ENCODE measurements around the gene ZKSCAN4. TPM values are rescaled to one million over a fixed set of nuclear protein-coding genes. Genes with fewer than 3 reads are reported as not detected.

The ZKSCAN4 gene
- total RNA-seq: 6.3 and 6.8 TPM in 2 replicates

DNA sequence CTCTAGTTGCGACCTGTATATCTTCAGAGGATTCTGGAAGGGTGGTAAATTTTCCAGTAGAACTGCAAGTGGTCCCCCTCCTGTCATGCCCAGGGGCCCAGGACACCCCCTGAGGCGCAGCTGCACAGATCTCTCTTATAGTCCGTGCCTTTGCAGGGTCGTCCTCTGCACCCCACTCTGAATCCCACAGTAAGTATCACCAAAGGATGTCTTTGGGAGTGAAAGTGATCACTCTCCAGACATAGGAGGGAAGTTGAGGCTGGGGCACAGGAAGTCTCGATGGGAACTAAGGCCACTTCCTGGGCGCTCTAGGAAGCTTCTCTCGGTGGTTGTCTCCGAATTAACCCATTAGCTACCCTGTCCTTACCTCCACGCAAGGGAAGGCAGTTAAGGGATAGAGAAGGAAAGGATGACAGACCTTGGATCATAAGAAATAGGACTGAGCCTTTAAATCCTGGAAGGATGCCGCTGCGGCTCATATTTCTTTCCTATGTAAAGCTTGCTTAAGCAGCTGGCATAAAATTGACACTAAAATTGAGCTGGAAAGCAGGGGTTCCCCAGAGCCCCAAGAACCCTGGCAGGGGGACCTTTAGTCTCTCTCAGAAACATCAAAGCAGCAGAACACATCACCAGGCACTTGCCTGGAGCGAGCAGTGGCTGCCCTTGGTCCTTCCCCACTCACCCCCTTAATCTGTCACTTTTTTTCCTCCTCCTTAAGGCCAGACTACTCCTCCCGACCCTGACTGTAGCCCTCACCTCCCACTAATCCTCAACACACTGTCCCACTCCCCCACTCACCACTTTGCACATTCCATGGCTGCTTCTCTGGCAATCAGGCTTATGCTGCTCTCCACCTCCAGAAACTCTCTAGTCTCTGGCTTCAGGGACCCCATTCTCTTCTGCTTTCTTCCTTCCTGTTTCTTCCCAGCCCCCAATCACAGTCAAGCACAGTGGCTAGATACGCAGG lies at the start of gene ZKSCAN4:
Gene ZKSCAN4 (minus strand): TSS at position 261 of the 967 bp plus-strand sequence. CDS start 289 bp downstream, outside the sequence.

DNA sequence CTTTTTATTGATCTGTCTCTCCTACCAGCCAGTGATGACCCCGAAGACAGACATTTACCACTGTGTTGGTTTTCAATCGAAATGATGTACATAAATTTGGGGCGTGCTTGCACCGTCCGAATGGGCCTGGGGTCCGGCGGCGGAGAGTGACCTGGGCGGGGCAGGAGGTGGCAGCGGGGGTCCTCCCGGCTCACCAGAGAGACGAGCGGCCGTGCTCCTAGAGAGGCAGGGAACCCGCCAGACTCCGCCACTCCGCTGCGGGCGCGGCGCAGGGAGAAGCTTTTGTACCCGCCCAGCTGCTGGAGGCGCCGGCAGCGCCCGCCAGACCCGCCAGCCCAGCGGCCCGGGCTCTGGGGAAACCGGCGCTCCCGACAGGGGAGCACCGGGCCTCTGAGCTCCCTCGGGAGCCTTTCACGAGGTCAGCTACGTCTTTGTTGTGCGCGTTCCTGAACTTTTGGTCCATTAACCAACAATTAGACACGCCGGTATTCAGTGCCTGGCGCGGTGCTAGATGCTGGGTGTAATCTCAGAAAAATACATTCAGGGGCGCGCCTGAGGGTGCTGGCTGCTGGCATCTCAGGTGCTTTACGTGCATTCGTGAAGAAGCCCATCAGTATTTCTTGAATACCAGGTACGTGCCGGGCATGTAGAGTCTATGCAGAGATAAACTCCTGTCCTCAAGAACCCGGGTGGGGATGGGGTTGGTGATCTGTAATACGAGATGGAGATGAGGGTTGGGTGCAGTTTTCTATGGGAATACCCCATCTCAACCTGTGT lies 29.4 kb upstream of the ZKSCAN4 start, which contains the start of gene PGBD1:
Gene PGBD1 (plus strand): TSS at position 285 of the 777 bp plus-strand sequence. CDS start 2,242 bp downstream, outside the sequence.

DNA sequence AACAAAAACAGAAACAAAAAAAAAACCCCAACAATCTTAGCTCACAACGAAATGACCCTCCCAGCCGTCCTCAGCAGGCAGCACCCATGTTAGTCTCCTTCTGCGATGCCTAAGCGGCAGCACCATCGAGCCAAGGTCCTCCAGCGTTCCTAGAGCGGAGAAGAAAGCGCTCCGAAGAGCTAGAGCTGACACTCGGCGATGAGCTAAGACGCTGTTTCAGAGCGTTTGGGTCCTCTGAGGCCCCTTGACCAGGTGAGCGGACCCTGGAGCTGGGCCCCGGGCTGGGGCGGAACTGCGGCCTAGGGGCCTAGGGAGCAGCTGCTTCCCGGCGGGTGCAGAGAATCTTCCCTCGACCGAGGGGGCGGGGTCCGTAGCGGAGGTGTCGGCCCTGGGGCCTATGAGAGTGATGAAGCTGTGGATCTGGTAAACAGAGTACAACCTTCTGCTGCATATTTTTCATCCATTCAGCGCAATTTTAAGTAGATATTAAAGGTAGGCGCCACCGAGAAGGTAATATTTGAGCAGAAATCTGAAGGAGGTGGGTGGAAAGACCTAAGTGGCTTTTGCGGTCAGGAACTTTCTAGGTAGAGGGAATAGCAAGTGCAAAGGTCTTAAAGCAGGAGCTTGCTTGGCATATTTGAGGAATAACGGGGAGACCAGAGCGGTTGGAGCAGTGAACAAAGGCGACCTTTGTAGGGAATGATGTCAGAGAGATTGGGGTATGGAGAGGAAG lies 15.1 kb upstream of the ZKSCAN4 start, which contains the start of gene ZSCAN26:
Gene ZSCAN26 (plus strand): TSS at position 182 of the 733 bp plus-strand sequence. CDS start 4,777 bp downstream, outside the sequence.

DNA sequence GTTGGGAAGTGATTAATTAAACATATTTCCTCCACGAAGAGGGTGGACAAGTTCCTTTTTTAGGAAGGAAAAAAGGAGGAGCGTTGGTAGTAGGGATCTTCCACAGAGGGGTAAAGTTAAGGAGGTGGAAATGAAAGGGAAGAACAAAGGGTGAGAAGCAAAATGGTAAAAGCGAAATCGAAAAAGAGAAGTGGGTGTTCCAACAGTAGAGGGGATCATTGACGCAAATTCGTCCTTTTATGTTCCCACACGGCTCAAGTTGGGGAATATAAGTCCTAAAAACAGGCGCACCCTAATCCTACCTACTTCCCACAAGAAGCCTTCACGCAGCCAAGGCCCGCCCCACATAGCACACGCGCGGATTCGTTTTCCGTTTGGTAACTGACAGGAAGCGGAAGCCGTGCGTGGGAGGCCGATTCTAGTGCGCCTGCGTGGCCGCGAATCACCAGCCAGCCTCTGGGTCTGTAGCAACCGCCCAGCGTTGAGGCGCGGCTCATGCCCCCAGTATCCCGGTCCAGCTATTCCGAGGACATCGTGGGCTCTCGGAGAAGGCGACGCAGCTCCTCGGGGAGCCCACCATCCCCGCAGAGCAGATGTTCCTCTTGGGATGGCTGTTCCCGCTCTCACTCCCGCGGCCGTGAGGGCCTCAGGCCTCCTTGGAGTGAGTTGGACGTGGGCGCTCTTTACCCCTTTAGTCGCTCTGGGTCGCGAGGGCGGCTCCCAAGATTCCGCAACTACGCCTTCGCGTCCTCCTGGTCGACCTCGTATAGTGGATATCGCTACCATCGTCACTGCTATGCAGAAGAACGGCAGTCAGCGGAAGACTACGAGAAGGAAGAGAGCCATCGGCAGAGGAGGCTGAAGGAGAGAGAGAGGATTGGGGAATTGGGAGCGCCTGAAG lies 7.1 kb upstream of the ZKSCAN4 start, which contains the start of gene NKAPL:
Gene NKAPL (plus strand): TSS at position 421 of the 901 bp plus-strand sequence. CDS start 75 bp downstream, at position 496.

DNA sequence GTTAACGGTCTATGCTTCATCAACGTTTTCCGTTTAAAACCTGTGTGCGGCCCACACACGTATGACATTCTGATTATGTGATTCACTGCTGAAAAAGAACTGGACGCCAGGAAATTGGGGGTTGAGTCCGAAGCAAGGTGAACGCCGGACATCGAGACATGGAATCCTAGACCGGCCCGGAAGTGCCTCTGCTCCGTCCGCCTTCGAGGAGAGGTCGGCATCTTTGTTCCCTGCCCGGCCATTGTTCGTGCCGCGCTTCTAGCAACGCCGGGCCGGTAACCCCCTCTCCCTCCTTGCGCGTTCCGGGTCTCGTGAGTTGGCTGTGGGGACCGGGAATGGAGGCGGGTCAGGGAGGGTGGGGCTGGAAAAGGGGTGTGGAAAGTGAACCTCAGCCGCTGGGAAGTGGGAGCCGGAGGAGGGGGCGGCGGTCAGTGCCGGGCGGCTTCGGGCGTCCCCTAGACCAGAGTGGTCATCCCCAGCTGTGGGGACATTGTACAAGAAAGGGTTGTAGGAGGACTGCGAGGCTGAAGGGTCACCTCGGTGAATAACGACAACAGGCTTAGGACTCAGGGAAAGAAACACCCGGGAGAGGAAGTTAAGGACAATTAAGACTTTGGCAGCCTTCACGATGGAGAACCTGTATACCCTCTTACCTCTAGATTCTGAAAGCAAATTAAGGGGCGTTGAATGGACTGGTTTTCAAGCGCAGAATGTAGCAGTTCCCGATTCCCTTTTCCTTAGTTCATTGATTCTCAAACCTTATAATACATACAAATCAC lies 26.8 kb downstream of the ZKSCAN4 start, which contains the start of gene ZSCAN9:
Gene ZSCAN9 (plus strand): TSS at position 220 of the 779 bp plus-strand sequence. CDS start 1,810 bp downstream, outside the sequence.

Other genes starting within 250 kb of the ZKSCAN4 start
- gene ZNF165, start 171.7 kb downstream of the ZKSCAN4 start, total RNA-seq: 0.97 and 1.0 TPM in 2 replicates
- 1.8 and 3.6 TPM in 2 replicates for gene ZSCAN16, start 127.7 kb downstream of the ZKSCAN4 start, total RNA-seq
- 27.7 and 29.8 TPM in 2 replicates for gene ZKSCAN8, start 110.4 kb downstream of the ZKSCAN4 start, total RNA-seq
- gene ZSCAN9, start 27.0 kb downstream of the ZKSCAN4 start, total RNA-seq: 9.8 and 12.0 TPM in 2 replicates
- gene NKAPL, start 7.0 kb upstream of the ZKSCAN4 start, total RNA-seq: 0.78 and 1.8 TPM in 2 replicates
- gene ZSCAN26, start 14.9 kb upstream of the ZKSCAN4 start, total RNA-seq: 20.1 and 33.6 TPM in 2 replicates
- 4.6 and 6.4 TPM in 2 replicates for gene PGBD1, start 29.3 kb upstream of the ZKSCAN4 start, total RNA-seq
- 1.6 and 1.7 TPM in 2 replicates for gene ZSCAN31, start 83.9 kb upstream of the ZKSCAN4 start, total RNA-seq
- gene ZKSCAN3, start 97.7 kb upstream of the ZKSCAN4 start, total RNA-seq: 4.6 and 5.7 TPM in 2 replicates
- gene ZSCAN12, start 147.5 kb upstream of the ZKSCAN4 start, total RNA-seq: 8.2 and 8.5 TPM in 2 replicates
- gene ZSCAN23, start 191.2 kb upstream of the ZKSCAN4 start, total RNA-seq: 2.5 and 5.9 TPM in 2 replicates